Tongue (tissue), 2 donors: ENCODE results near the gene CMTM4. TPM values are rescaled to one million over a fixed set of nuclear protein-coding genes. Genes with fewer than 3 reads are reported as not detected.
A peak's percentile ranks its signal among the peaks of the same experiment; 100 is the strongest.
"Not testable (repeated sequence)": the region's sequence is repeated elsewhere in the genome, so short reads cannot be mapped to it uniquely, and the experiment has no call there.

Source experiments
- DNase-seq: peaks from one replicate; pipeline ENCODE4 v3.0.0-alpha.2; 2015
- total RNA-seq: library from RNA; depleted of rRNA; stranded (reverse); fragments of >200 nt; gene quantifications from one replicate; pipeline ENCODE4 v1.2.3, GENCODE V29; 2014

Gene CMTM4
- total RNA-seq, 1 donor from 2014 or later = 27.7 TPM

DNA sequence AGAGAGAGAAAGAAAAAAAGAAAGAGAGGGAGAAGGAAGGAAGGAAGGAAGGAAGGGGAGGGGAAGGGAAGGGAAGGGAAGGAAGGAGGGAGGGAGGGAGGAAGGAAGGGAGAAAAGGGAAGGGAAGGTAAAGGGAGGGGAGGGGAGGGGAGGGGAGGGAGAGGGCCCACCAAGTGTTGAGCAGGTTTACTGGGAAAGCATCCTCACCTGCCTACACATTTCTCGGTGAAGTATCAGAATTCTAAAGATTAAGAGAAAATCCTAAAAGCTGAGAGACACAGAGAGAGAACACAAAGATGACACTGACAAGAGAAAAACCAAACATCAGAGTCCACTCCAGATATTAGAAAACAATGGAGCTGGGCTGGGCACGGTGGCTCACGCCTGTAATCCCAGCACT is 104.3 kb downstream of the CMTM4 start:
- DNase-seq = no peak

DNA sequence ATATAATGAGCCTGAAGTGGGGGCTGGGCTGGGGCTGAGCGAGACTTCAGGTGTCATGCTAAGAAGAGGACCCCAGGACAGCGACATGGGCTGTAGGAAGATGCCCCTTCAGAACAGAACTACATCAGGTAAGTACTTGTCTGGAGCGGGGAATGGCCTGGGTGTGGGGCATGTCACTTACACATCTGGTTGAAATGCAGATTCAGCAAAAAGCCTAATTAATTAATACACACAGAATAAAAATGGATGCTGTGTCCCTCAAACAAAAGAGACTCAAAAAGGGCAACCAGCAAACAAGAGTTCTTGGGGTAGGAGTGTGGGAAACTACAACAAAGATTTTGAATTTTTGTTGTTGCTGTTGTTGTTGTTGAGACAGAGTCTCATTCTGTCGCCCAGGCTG is 105.5 kb downstream of the CMTM4 start:
- DNase-seq = no peak

DNA sequence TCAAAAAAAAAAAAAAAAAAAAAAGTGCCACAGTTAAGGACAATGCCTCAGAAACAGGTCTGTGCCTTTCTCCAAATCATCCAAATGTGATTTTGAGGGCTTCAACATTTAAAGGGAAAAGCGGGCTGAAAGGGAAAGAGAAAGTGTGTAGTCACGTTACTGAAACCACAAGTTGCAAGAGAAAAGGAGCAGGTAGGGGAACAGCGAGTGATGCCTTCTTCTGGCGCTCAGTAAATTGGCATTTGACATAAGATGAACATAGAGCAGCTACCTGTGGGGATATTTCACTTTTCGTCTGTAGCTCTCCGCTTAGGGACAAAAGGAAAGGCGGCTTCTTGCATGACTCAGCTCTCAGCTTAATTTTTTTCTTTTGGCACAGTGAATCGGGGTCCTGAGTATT is 106.2 kb downstream of the CMTM4 start:
- DNase-seq = no peak

DNA sequence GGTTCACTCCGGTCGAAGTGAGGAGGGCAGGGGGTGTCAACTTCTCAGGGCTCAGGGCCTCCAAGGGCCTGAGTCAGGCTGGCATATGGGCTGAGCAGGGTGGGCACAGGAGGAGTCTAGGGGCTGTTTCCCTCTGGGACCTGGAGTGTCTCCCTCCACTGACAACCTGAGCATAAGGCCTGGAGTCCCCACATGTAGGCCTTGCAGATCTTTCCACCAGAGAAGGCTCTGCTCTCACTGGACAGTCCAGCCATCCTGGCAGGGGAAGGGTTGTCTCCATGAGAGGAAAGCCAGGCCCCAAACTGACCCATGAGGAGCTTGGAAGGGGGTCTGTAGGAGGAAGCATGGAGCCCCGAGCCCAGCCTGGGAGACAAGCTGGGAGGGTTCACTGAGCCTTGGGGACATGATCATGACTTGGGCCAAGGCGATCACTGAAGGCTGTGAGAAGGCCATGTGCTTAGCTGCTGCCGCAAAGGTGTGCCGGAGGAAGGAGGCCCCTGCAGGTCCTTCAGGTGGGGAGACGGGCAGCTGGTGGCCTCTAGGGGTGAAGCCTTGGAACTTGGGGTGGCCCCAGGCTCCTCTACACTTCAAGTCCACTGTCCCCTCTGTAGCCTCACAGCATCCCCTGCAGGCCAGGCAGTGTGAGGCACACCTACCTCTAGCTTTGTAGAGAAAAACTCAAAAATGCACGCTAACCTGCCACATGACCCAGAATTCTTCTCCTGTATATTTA is 107.4 kb downstream of the CMTM4 start:
- DNase-seq = no peak

DNA sequence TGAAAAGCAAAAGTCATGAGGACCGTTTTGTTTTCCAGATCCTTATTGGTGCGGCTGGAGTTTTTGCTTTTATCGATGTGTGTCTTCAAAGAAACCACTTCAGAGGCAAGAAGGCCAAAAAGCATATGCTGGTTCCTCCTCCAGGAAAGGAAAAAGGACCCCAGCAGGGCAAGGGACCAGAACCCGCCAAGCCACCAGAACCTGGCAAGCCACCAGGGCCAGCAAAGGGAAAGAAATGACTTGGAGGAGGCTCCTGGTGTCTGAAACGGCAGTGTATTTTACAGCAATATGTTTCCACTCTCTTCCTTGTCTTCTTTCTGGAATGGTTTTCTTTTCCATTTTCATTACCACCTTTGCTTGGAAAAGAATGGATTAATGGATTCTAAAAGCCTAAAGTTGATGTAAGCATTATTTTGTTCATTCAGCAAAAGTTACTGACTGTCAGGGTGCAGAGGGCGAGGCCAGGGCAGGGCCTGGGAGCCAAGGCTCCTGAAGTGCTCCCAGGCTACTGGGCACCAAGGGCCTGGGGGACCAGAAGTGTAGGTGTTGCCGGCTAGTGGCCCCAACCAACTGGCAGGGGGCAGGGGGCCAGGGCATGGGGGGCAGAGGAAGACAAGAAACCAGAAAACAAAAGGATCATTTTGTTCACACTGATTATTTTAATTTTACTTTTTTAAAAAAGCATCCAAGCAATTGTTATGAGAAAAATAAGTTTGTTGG is 108.5 kb downstream of the CMTM4 start:
- no peak for DNase-seq

DNA sequence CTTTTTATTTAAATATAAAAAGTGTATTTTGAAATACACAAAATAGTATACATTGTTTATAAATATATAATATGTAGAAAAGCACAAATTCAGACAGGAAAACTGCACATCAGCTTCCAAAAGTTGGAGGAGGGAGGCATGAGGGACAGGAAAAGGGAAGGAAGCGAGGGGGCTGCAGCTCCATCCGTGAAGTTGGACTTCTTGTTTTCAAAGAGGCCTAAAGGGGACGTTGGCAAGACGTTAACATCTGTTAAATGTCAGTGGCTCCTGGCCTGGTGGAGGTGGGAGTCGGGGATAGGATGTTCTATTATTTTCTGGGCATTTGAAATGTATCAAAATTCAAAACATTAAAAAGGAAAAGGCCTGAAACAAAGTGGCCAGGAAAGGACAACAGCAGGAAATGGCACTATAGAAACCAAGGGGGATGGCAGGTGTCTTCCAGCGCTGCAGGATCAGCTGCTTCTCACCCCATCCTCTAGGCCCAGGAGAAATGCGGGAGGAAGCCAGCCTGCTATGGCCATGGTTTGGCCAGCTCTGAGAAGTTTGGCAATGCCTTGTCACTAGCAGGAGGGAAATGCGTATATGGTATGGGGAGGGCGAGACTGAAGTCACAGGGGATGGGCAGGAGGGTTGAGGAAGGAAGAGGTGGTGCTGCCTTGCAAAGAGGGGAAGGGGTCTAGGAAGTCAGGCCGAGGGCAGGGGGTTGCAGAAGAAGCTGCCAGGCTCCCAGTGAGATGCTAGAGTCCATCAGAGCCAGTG is 110.9 kb downstream of the CMTM4 start:
- DNase-seq = no peak

DNA sequence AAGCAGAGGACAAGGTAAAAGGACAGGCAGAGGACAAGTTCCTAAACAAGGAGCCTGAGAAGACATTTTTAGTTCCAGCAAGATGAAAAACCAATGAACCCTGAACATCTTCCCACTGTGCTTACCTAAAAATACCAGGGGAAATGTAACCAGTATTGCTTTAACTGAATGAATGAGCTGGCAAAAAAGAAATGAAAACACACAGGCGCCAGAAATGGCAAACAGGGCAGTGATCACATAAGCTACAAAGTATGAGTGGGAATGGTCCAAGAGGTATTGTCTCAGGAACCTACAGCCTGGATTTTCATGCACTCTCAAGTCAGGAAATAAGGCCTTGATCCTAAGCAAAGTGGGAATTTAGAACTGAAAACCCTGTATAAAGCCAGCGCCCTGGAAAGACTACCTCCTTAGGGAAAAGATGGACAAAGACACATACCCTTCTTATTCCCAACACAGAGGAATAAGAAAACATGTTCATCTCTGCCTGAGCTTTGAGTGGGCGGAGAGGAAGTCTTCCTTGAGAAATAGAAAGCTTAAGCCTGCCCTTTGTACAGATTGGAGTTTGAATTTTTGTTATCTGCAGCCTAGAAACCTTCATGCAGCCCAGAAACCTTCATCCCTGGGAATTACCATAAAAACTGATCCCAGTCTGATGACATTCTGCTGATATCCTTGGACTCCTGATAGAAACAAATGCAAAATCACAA is 115.1 kb downstream of the CMTM4 start:
- DNase-seq = no peak

DNA sequence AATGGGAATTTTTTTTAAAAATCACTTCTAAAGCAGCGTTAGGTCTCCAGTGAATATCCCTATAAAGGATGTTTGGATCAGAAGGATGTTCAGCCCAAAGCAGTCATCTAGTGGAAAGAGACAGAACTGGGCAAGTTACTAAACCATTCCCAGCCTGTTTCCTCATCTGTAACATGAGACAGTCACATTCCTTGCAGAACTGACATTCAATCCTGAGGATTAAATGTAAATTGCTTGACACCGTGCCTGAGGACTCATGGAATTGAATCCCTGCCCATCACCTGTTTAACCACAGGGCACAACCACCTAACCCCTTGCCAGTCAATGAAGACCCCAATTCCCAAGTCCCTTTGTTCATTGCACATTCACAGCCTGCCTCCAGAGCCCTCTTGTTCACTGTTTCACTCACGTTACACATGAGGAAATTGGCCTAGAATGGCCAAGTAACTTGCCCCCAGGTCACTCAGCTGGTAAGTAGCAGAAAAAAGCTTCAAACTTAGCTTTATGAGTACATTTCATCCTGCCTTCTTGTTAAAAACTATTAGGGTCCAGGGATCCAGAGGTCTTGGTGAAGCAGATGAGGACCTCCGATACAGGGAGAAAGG is 115.8 kb downstream of the CMTM4 start:
- peak; percentile 80 for DNase-seq

DNA sequence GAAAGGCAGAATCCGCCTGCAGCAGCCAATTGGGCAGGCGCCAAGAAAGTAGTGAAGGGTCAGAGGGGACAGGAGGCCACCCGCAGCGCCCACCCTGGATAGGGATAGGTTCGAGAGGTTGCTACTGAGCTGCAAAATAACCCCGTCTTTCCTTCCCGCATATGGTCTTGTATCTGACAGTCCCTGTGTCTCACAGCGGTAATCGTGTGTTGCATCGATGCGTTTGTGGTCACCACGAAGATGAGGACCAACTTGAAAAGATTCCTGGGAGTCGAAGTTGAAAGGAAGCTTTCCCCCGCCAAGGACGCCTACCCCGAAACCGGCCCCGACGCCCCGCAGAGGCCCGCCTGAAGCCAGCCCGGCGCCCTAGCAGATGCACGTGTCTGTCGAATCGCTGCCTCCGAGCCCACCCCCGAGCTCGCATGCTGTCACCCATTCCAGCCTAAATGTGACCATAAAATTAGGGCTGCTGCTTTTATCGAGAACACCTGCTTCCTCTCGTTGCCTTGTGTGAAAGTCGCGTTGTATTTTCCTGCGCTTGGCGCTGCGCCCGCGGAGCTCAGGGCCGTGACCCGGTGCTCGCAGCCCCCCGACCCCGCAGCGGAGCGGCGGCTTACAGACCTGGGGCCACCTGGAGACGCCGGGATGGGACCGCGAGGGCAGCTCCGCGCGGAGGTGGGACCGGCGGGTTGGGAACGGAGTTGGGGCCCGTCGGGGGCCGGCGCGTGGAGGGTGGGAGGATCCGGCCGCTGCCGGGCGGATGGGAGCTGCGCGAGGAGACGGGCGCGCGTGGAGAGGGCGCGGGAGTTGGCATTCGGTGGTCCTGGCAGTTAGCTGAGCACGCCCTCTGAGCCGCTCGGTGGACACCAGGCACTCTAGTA is 117.7 kb downstream of the CMTM4 start, which contains the start of gene CMTM2:
Gene CMTM2 (plus strand): TSS at position 813 of the 881 bp plus-strand sequence. CDS start 145 bp downstream, outside the sequence.
- DNase-seq = peak; percentile 68

DNA sequence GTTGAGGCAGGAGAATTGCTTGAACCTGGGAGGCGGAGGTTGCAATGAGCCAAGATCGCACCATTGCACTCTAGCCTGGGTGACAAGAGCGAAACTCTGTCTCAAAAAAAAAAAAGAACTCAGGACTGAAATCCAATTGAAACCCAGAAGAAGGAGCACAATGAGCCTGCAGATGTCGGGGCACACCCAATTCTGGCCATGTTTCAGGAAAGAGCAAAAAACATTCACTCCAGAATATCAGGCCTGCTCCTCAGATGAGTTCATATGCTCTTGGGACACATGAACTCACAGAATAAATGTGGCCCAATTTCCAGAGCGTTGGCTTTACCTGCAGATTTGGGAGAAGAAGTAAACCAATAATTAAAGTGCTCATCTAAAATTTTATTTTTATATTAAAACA is 120.2 kb downstream of the CMTM4 start:
- peak; percentile 55 for DNase-seq

DNA sequence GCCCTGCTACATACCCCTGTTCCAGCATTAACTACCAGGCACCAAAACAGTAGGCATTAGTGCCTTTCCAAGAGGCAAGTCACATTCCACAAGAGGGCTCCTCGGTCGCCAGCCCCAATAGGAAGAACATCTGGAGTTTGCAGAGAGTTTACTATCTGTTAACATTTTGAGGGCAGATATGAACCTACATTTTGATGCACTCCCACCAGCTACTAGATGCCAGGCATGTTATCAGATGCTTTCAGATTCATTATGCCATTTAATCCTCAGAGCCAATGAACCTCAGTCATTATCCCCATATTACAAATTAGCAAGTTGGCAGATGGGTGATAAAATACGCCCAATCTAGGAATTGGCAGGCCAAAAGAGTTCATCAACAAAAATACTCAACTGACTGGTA is 121.5 kb downstream of the CMTM4 start:
- no peak for DNase-seq

DNA sequence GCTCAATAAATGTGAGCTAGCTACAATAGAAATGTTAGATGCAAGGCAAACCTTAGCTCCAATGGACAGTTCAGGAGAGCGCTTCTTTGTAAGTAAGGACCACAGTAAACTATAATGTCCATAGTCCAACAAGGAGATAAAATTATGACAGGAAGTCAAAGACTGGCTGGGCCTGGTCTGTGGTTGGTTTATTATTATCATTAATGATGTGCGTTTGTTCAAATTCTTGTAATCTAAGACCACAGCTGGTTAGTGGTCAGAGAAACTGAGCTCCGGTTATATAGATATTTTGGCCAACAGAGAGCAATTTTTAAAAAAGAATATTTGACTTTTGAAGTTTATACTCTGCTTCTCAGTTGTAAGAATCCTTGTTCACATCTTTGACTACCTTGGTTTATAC is 122.0 kb downstream of the CMTM4 start:
- DNase-seq = no peak

DNA sequence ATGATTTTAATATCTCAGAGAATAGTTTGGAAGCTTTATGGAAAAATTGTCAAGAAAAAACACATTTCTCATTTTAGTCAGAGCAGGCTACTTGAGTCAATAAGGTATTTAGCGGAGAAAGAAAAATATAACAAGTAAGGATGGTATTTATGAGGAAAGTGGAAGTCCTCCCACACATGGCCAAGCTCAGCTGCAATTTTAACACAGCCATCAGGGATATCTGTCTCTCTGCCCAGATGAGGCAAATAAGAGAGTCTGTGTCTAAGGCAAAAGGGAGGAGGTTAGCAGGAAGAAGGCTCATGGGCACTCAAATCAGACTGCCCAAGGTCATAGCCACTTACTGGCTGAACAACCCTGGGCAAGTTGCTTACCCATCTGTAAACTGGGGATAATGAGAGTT is 122.5 kb downstream of the CMTM4 start:
- no peak for DNase-seq

DNA sequence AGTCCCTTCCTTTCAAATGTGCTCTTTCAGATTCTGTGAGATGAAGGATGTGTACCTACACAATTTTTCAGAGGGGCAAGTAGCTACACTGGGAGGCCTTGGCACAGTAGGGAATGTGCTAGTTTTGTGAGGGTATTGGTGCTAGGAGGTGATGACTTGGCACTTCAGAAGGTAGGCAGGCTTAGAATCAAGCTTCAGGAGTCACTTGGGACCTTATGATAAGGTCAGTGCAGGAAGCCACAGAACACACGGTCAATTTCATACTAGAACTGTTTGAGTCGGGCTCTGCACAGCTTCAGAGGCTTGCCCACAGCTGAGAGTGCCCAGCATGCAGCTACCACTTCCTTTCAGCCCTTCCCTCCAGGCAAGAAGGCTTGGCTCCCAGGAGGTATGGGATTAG is 124.2 kb downstream of the CMTM4 start:
- DNase-seq = no peak

DNA sequence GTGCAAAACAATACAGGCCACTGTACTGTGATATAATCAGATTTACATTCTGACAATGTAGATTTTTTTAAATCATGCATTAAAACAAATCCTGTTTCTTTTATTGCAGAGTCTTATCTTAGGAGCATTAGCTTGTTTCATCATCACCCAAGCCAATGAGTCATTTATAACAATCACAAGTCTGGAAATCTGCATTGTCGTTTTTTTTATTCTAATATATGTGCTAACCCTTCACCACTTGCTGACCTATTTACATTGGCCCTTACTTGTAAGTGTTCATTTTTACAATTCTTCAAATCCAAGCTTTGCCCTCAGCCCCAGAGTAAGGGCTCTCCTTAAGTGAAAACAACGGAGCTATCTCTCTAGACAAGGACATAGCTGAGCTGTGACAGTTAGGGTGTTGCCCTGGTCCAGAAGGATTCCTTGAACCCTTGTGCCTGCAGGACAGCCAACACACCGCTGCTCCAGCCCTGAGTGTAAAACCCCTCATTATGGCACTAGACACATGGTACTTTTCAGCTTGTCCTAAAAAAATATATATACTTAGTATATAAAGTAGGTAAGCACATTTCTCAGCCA is 126.6 kb downstream of the CMTM4 start:
- no peak for DNase-seq

DNA sequence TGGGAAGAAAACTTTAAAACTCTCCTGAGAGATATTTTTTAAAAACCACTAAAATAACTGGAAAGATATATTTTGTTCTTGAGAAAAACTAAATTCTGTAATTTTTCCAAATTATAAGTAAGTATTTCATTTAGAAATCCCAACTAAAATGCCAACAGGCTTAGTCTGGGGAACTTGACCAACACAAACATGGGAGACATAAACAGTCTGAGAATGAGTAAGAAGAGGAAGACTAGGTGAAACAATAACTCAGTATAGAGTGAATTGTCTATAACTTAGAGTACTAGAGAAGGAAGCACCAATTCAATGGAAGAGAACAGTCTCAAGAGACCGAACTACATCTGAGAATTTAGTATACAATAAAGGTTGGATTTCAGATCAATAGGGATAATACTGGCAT is 127.4 kb downstream of the CMTM4 start:
- DNase-seq = no peak

DNA sequence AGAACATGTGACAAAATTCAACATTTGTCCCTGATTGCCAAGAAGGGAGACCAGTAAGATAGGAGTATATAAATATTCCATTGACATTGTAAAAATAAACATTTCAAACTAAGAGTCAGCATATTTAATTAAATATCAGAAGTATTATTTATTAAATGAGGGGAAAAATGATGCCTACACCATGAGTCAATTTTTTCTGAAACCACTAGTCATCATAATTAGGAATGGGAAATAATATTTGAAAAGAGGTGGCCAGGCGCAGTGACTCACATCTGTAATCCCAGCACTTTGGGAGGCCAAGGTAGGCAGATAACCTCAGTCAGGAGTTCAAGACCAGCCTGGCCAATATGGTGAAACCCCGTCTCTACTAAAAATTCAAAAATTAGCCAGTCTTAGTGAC is 128.2 kb downstream of the CMTM4 start:
- DNase-seq = no peak

DNA sequence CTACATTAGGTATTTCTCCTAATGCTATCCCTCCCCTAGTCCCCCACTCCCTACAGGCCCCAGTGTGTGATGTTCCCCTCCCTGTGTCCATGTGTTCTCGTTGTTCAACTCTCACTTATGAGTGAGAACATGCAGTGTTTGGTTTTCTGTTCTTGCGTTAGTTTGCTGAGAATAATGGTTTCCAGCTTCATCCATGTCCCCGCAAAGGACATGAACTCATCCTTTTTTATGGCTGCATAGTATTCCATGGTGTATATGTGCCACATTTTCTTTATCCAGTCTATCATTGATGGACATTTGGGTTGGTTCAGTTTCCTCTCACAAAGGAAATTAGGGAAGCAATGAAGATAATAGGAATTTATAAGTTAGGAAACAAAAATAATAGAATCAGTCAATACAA is 129.3 kb downstream of the CMTM4 start:
- not testable (repeated sequence) for DNase-seq

DNA sequence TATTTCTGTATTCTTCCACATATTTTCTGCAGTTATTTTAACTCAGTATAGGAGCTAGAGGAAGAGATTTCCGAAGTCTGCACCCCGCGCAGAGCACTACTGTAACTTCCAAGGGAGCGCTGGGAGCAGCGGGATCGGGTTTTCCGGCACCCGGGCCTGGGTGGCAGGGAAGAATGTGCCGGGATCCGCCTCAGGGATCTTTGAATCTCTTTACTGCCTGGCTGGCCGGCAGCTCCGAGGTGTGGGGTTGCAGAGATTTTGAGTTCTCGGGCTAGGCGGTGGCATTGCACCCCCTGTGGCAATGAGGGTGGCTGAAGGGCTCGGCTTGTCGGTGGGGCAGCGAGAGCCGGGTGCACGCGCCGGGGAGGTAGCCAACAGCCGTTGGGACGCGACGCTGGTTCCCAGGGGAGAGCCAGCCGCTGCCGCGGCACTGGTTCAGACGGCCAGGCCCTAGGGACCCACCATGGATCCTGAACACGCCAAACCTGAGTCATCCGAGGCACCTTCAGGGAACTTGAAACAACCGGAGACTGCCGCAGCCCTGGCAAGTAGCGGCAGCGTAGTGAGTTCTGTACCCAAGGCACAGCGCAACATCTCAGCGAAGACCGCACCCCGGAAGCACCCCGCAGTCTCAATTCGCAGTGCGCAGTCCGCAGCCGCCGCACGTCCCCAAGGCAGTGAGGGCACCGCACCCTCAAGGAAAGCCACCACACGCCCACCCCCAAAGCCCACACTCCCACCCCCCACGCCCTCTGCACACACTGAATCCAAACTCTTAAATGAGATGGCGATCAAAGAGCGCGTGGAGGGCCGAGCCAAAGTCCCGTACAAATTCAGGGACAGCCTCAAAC is 130.3 kb downstream of the CMTM4 start, which contains the start of gene CMTM1:
Gene CMTM1 (plus strand): TSS at position 389 of the 851 bp plus-strand sequence. CDS start 75 bp downstream, at position 464.
- no peak for DNase-seq
